ENCODE measurements around the gene ASB6.

The ASB6 gene

GRCh38 chr9:129676975-129677374 lies 35.0 kb upstream of the ASB6 start:
- Histone ChIP-seq H3K27ac (replicated peaks) (no peak overlapping the region), H3K27me3 (ENCODE audit: insufficient read depth, poor library complexity, severe bottlenecking) (peaks cover 15% of the 10 kb centered on the region), H3K4me3 (replicated peaks; ENCODE audit: insufficient read depth, low read length) (no peak overlapping the region)
- DNase-seq (ENCODE audit: low read depth in 1 of 2, low spot score in 1 of 2): no peak
- no peak for TF ChIP-seq POLR2AphosphoS5 (IDR thresholded peaks at IDR 0.05; ENCODE audit: low read depth)
- no peak for TF ChIP-seq SPI1 (IDR thresholded peaks at IDR 0.05; ENCODE audit: borderline replicate concordance, low read depth)

DNA sequence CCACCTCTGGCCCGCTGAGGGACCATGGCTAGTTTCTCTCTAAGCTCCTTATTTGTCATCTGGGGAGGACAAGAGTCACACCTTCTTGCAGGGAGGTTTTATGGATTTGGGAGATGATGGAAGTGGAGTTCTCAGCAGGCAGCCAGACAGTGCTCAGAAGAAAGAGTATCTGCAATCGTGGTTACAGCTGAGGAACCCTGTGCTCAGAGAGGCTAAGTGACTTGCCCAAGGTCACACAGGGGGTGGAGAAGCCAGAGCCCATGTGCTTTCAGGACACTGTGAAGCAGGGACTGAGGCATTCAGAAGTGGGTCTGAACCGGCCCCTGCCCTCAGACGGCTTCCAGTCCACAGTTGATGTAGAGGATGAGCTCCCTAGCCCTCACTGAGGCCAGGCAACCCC lies 34.3 kb upstream of the ASB6 start:
- DNase-seq (ENCODE audit: low read depth in 1 of 2, low spot score in 1 of 2): no peak
- TF ChIP-seq POLR2AphosphoS5 (IDR thresholded peaks at IDR 0.05; ENCODE audit: low read depth) (no peak), REST (IDR thresholded peaks at IDR 0.05; ENCODE audit: insufficient replicate concordance, low read depth) (no peak), SPI1 (IDR thresholded peaks at IDR 0.05; ENCODE audit: borderline replicate concordance, low read depth) (no peak), CTCF (IDR thresholded peaks at IDR 0.05; ENCODE audit: insufficient read depth, low read length) (no peak), GABPA (IDR thresholded peaks at IDR 0.05; ENCODE audit: low read depth) (no peak)
- Histone ChIP-seq H3K27me3 (ENCODE audit: insufficient read depth, poor library complexity, severe bottlenecking) (peaks cover 16% of the 10 kb centered on the region), H3K27ac (replicated peaks) (no peak overlapping the region), H3K4me3 (replicated peaks; ENCODE audit: insufficient read depth, low read length) (no peak overlapping the region)

DNA sequence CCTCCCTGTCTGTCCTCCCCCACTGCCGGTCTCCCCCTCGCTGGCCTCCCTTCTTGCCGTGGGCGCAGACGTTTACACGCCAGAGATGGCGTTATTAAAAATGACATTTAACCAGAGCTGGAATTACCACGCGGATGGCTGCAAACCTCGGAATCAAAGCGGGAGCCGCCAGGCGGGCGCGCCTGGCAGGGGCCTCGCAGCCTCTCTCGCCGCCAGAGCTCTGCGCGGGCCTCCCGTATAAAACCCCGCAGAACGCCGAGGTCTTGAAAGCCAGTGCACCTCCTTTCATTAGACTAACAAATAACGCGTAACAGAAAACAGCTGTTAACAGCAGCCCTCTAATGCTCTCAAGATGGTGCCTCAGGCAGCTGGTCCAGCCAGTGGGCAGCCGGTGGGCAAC lies 33.7 kb upstream of the ASB6 start:
- no peak overlapping the region for H3K27ac ChIP-seq (replicated peaks)
- no peak for DNase-seq (ENCODE audit: low read depth in 1 of 2, low spot score in 1 of 2)
- H3K4me3 ChIP-seq (replicated peaks; ENCODE audit: insufficient read depth, low read length): no peak overlapping the region
- H3K27me3 ChIP-seq (ENCODE audit: insufficient read depth, poor library complexity, severe bottlenecking): peaks cover 16% of the 10 kb centered on the region
- TF ChIP-seq CTCF (IDR thresholded peaks at IDR 0.05; ENCODE audit: insufficient read depth, low read length): no peak
- TF ChIP-seq SPI1 (IDR thresholded peaks at IDR 0.05; ENCODE audit: borderline replicate concordance, low read depth): no peak
- TF ChIP-seq GABPA (IDR thresholded peaks at IDR 0.05; ENCODE audit: low read depth): no peak
- no peak for TF ChIP-seq POLR2AphosphoS5 (IDR thresholded peaks at IDR 0.05; ENCODE audit: low read depth)
- TF ChIP-seq REST (IDR thresholded peaks at IDR 0.05; ENCODE audit: insufficient replicate concordance, low read depth): no peak

DNA sequence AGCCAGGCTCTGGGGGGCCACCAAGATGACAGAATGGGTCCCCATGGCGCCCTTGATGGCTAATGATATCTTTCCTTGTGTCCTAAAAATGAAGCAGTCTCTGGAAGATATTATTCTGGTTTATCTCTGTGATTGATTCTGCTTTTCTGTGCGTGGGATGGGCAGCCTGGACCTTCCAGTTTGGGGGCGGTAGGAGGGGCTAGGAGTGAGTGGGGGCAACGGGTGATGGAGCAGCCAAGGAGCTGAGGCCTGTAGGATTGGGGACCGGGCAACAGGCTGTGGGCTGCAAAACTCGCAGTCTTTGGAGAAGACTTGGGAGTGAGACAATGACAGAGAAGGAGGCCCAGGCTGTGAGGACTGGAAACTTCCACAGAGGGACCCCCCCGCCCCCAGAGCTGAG lies 32.3 kb upstream of the ASB6 start:
- no peak for DNase-seq (ENCODE audit: low read depth in 1 of 2, low spot score in 1 of 2)
- Histone ChIP-seq H3K27ac (replicated peaks) (no peak overlapping the region), H3K27me3 (ENCODE audit: insufficient read depth, poor library complexity, severe bottlenecking) (peaks cover 19% of the 10 kb centered on the region)

More for the DNA sequence above, 32.3 kb upstream of the ASB6 start:
- H3K4me3 ChIP-seq (replicated peaks; ENCODE audit: insufficient read depth, low read length): no peak overlapping the region
- TF ChIP-seq POLR2AphosphoS5 (IDR thresholded peaks at IDR 0.05; ENCODE audit: low read depth): no peak
- TF ChIP-seq GABPA (IDR thresholded peaks at IDR 0.05; ENCODE audit: low read depth): no peak
- no peak for TF ChIP-seq CTCF (IDR thresholded peaks at IDR 0.05; ENCODE audit: insufficient read depth, low read length)
- no peak for TF ChIP-seq SPI1 (IDR thresholded peaks at IDR 0.05; ENCODE audit: borderline replicate concordance, low read depth)
- no peak for TF ChIP-seq REST (IDR thresholded peaks at IDR 0.05; ENCODE audit: insufficient replicate concordance, low read depth)

All from HL-60 (cell line).